Measurements from ENCODE around the gene CHD9.

The CHD9 gene

GRCh38 chr16:53098526-53099317 is 43.9 kb downstream of the CHD9 start:
- peak; percentile 75 to 80 for DNase-seq

GRCh38 chr16:53099318-53100130 is 44.7 kb downstream of the CHD9 start:
- DNase-seq: peak; percentile 92

GRCh38 chr16:53100131-53100748 is 45.4 kb downstream of the CHD9 start:
- no peak for DNase-seq

GRCh38 chr16:53100889-53101288 is 46.1 kb downstream of the CHD9 start:
- DNase-seq: peak in 1 of 2 experiments; percentile 11

GRCh38 chr16:53103811-53104210 is 49.0 kb downstream of the CHD9 start:
- DNase-seq: no peak

- no peak for DNase-seq
Measured at GRCh38 chr16:53105565-53105964, 50.8 kb downstream of the CHD9 start.

- no peak for DNase-seq
Measured at GRCh38 chr16:53111078-53111791, 56.4 kb downstream of the CHD9 start.

- no peak for DNase-seq
Measured at GRCh38 chr16:53112015-53112414, 57.2 kb downstream of the CHD9 start.

GRCh38 chr16:53115047-53115446 is 60.3 kb downstream of the CHD9 start:
- DNase-seq: no peak

- DNase-seq: no peak
Measured at GRCh38 chr16:53115773-53116172, 61.0 kb downstream of the CHD9 start.

- DNase-seq: no peak
Measured at GRCh38 chr16:53121043-53121620, 66.3 kb downstream of the CHD9 start.

- DNase-seq: no peak
Measured at GRCh38 chr16:53121661-53122060, 66.9 kb downstream of the CHD9 start.

GRCh38 chr16:53123747-53124146 is 69.0 kb downstream of the CHD9 start:
- no peak for DNase-seq

GRCh38 chr16:53126390-53126789 is 71.6 kb downstream of the CHD9 start:
- no peak for DNase-seq

- DNase-seq: no peak
Measured at GRCh38 chr16:53129281-53130158, 74.7 kb downstream of the CHD9 start.

- DNase-seq: peak; percentile 82 to 93
Measured at GRCh38 chr16:53130159-53131049, 75.6 kb downstream of the CHD9 start.

GRCh38 chr16:53131050-53131362 is 76.2 kb downstream of the CHD9 start:
- peak in 1 of 2 experiments; percentile 63 for DNase-seq

- DNase-seq: peak; percentile 13 to 63
Measured at GRCh38 chr16:53131363-53132071, 76.7 kb downstream of the CHD9 start.

- no peak for DNase-seq
Measured at GRCh38 chr16:53132406-53132805, 77.6 kb downstream of the CHD9 start.

GRCh38 chr16:53135329-53135728 is 80.5 kb downstream of the CHD9 start:
- DNase-seq: no peak
